Occipital lobe (tissue), 2 donors: ENCODE measurements around the gene CCKAR. TPM values are rescaled to one million over a fixed set of nuclear protein-coding genes. Genes with fewer than 3 reads are reported as not detected.
"Not testable (repeated sequence)": the region's sequence is repeated elsewhere in the genome, so short reads cannot be mapped to it uniquely, and the experiment has no call there.

ENCODE experiments used
- DNase-seq: peaks from one replicate; lab custom pipeline; 2025; lab: John Stamatoyannopoulos, UW
- total RNA-seq: library from RNA; depleted of rRNA; stranded (reverse); fragments of >200 nt; gene quantifications from one replicate; pipeline ENCODE4 v1.2.3, GENCODE V29; 2014

The CCKAR gene, protein sequence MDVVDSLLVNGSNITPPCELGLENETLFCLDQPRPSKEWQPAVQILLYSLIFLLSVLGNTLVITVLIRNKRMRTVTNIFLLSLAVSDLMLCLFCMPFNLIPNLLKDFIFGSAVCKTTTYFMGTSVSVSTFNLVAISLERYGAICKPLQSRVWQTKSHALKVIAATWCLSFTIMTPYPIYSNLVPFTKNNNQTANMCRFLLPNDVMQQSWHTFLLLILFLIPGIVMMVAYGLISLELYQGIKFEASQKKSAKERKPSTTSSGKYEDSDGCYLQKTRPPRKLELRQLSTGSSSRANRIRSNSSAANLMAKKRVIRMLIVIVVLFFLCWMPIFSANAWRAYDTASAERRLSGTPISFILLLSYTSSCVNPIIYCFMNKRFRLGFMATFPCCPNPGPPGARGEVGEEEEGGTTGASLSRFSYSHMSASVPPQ
- not detected for total RNA-seq

DNA sequence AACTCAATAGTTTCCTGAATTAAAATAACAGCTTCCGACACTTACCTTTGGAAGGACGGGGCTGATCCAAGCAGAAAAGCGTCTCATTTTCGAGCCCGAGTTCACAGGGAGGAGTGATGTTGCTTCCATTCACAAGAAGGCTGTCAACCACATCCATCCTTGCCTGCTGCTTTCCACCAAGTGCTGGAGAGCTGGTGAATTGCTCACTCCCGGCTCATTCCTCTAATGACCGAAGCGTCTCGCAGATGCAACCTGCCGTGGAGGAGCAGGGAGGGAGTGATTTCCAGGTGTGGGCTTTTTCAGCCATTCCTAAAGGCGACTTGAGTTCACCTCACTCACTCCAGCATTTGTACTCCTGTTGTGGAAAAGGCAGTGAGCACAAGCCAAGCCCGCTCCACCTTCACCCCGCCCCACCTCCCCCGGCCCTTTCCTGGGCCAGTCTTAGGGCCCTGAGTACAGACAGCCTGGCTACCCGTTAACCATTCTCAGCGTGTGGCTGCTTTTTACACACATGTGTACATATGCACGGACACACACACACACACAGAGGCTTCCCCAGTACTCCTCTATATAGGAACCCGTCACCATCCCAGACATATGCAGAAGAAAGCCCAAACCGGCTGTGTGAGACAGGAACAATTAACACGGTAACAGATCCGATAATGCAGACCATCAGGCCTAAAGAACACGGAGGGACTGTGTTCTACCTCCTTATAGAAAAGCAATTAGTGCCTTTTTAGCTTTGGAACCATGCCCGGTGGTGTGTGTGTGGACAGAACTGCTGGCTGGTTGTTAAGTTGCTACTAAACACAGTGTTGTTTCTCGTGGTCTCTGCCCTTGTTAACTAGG, at the start of gene CCKAR:
CCKAR (minus strand) TSS at position 374 of the 849 bp plus-strand sequence; CDS start at position 157, 217 bp downstream.
- DNase-seq: no peak

DNA sequence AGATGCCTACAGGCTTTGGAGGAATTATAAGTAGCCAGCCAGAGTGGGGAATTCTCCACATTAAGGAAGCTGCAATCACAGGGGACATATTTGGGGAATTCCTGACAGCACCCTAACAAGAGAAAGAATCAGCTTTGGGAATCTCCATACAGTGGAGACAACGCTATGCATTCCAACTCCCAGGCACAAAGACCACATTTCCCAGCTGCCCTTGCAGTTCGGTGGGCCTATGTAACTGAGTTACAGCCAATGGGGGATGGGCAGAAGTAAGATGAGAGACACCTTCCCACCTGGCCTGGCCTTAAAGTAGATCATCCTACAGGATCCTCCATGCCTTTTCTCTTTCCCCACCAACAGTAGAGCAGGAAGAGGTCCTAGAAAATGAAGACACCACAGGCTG, 43.4 kb upstream of the CCKAR start:
- DNase-seq: no peak

DNA sequence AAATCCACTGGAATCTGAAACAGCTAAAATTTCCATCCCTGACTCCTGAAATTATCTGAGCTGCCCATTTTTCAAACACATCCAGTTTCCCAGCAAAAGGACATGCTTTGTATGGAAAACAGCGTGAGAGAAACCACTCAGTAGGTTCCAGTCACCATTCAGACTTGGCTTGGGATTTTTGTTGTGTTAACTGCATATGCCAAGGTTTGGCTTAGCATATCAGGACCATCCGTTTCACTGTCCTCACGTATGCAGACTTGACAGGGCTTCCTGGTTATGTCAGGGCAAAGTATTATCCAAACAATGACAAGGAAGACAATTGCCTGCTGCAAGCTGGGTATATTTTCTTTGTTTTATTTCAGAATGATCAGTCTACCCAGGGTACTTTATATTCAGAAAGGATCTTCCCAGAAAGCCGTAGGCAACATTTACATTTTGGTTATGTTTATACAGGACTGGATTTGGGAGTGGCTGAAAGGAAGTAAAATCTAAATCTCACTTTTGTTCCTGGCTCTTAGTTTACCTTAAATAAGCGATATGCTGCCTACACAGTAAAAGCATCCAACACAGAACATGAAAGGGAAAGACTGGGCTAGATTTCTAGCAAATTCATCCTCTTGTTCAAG, 41.3 kb upstream of the CCKAR start:
- DNase-seq: no peak

DNA sequence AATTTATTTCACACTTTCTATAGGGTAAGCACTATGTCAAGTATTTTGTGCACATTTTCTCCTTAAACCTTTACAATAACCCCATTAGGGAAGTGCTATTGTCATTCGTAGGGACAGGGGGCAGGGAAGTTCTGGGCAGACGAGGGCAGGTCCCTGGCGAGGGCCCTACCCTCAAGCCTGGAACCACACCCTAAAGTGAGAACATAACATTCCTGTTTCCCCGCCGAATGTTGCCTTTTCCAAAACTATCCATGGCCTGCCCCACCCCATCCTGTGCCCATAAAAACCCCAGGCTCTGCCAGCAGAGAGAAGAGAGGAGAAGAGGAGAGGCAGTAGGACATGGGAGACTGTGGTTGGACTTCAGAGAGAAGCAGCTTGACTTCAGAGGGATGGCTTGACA, 39.8 kb upstream of the CCKAR start:
- no peak for DNase-seq

DNA sequence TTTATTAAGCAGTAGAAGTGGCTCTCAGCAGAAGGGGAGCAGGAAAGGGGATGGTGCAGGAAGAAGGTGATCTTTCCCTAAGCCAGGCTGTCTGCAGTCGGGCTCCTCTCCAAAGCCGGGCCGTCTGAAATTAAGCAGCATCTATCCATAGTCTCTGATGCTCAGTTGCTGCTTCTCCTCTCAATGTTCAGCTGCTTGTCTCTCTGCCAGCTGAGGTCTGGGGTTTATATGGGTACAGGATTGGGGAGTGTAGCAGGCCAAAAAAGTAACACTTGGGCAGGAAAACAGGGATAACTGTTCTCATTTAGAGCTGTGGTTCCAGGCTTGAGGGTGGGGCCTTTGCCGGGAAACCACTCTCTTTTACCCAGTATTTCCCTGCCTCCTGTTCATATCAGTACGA, 39.2 kb upstream of the CCKAR start:
- peak; percentile 2 for DNase-seq

DNA sequence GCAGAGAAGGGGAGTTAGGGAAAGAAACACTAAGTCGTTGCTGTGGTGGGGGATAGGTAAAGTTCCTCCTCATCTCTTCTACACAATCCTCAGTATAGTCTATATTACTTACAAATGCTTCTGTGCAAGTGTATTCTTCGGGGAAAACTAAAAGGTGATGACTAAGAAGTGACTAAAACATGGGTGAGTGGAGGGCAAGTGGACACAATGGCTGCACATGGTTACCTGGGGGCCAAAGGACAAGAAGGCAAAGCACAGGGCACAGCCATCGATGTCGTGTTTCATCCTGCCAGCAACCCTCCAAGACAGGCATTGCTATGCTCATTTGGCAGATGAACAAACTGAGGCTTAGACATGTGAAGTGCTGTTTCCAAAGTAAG, 35.5 kb upstream of the CCKAR start:
- no peak for DNase-seq

DNA sequence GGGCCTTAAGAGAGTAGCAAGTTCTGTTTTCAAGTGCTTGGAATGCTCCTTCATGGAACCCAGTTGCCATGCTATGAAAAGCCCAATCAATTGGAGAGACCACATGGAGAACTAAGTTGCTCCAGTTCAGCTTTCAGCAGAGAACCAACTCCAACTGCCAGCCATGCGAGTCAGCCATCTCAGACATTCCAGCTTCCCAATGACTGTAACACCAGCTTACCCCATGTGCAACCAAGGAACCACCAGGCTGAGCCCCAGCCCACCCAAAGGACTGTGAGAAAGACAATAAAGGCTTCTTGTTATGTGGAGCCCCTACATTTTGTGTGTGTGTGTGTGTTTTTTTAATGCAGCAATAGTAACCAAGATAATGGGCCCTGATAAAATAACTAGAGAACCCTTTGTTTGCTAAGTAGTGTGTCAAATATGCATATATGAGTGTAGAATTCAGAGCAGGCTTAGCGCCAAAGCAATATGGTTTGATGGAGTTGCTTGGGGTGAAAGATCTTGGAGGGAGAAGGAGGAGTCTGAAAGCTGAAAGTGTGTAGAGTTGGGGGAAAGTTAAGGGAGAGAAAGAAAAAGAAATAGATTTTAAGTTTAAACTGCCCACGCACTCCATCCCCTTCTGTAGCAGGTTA, 35.0 kb upstream of the CCKAR start:
- DNase-seq: no peak

DNA sequence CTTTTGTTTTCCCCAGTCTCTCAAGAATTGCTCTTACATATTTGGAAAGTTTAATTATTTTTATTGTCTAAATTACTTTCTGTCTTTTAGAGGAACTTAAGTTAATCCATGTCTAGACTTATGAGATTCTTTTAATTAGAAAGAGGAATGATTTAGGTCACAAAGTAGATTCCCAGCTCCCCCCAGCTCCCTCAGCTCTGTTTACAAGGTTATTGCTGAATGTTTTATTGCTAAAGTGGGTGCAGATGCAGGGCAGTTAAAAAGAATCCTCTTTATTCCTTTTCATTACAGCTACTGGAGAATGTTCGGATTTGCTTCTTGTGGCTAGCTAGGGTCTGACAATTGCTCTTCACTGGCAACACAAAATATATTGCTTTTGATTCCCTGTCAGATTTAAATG, 33.7 kb upstream of the CCKAR start:
- DNase-seq: no peak

DNA sequence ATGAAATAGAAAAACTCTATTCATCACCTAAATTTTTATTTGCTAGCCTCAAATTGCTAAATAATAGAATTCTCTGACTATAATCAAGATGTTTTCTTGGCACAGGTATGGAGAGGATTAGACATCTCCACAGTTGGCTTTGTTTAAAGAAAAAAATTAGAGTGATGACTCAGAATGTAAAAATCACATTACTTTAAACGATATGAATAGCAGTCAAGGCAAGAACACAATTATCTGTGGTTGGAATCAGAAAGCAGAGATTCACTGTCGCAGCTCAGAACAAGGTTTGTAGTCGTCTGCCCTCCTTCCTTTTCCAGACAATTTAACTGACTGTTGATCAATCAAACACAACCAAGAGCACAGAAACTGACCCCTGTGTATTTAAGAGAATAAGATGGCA, 32.2 kb upstream of the CCKAR start:
- no peak for DNase-seq

DNA sequence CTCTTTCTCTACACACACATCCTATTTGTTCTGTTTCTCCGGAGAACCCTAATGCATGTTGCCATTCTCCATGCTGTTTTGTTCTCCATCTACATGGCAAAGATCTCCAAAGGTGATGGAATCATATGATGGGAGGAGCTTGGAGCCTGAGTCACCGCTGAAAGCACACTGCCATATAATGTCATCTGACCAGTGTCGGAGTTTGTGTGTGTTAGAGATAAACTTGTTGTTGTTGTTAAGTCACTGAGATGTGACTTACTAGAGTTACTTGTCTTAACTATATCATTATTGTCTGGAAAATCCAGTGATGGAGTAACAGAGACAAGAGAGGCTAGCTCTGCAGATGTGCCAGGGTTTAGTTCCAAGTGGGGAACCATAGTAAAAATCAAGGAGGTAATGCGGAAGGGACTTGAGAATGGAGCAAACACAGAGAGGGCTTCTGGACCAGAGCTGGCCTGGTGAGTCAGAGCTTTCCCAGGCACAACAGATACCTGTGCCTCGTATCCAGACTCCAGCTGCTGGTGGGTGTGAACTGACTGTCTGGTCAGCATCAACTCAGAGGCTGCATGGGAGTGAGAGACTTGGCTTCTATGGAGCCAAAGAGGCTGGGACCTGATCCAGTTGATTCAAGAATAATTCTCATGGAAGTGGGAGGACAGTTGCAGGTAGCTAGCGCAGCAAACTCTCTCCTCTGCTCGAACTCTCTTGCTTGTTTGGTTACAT, 30.6 kb upstream of the CCKAR start:
- DNase-seq: no peak

DNA sequence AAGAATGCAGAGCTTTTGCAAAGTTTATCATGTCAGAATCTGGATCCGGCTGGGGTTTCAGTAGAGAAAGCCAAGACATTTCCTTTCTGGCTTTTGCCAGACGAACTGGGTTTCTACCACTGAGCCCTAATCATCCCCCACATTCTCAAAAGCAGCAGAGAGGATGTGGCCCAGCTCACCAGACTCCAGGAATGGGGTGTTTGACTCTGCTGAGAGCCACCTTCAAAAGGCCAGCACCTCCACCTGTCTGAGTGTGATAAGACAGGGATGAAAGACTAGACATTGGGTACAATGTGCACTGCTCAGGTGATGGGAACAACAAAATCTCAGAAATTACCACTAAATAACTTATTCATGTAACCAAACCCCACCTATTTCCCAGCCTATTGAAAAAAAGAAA, 25.7 kb upstream of the CCKAR start:
- no peak for DNase-seq

DNA sequence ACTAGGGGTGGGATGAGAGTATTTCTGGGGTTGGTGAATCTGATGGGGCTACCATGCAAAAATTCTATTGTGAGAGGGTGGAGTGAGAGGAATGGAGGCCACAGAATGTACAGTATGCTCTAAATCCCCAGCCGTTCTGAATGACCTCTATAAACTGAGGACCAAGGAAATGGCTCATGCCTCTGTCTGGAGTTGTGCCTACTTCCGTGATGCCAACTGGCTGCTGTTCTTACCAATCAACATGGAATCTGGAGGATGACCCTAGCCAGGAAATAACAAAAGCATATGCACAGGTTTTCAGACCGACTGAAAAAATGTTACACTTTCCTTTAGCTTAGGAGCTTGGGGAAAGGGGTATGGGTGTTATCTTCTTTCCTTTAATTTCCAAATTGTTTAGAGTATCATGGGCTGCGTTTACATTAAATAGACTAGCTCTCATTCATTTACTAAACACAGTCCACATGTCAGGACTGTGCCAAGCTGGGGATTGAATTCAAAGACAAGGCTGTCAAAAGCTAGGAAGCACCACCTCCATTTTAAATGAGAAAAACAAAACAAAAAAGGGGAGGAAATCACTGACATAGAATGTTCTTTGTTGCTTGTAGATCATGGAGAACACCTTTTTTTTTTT, 20.2 kb upstream of the CCKAR start:
- no peak for DNase-seq

DNA sequence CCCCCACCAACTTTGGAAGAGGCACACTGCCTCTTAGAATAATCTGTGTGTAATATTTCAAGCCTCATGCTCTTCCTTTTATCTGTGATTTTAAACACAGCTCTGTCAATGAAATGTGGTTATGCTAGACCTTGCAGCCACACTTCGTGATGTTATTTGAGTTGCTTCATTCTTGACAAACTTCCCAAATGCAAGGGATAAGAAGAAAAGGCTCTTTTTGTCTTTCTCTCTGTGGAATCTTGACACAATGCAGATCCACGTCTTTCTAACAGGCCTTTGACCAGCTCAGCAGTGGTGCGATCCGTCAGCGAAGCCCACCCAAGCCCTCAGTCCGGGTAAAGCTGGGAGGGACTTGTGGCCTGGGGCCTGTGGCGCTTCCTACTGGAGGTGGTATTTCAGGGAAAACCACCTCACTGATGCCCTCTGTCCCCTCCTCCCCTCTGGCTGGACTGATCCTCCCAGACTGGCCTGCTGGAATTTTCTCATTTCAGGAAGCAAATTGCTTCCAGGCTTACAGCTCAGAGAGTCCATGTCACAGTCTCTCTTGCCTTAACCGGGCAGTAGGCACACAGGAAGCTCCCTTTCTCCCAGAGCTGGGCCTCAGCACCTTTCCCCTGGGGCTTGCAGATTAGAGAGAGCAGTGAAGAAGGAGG, 19.5 kb upstream of the CCKAR start:
- no peak for DNase-seq

DNA sequence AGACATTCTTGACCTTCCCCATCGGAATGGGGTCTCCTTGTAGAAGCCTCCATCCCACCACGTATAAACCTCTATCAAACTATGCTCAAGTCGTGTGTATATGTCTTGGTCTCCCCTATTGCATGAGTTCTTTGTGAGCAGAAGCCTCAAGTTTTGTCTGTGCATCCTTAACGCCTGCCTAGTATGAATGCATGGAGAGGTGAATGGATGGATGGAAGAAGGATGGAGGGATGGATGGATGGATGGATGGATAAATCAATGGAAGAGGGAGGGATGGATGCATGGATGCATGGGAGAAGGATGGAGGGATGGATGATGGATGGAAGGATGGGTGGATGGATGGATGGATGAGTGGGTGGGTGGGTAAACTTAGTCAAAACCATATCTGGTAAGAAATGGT, 17.0 kb upstream of the CCKAR start:
- DNase-seq: no peak

DNA sequence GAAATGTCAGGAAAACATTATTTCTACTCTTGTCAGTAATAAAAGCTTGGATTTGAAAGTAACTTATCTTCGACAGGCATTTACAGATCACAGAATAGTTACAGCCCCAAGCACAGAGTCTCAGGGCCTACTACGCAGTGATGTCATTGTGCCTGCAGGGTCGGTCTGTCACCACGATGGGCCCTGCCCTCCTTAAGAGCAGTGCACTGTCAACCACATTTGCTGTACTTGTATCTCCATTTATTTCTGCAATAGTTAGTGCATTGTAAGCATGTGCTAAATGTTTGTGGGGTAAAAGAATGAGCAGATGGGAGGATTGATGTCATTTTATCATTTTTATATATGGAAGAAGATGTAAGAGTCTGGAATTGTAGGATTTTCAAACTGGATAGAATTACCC, 13.6 kb upstream of the CCKAR start:
- no peak for DNase-seq

DNA sequence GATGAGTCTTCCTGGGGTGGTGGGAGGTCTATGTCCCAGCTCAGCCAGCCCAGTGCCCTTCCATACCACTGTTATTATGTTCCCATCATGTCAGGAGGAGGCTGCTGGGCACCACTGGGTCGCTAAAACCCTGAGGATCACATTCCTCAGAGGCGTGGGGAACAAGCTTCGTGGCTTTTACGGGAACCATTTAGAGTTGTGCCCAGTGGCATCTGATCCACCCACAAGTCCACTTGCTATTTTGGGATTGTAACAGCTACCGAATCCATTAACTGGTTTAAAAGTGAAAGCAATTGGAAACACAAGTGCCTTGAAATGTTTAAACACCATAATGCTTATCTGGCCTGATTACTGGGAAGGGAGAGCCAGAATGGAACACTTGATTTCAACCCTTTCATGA, 13.1 kb upstream of the CCKAR start:
- no peak for DNase-seq

DNA sequence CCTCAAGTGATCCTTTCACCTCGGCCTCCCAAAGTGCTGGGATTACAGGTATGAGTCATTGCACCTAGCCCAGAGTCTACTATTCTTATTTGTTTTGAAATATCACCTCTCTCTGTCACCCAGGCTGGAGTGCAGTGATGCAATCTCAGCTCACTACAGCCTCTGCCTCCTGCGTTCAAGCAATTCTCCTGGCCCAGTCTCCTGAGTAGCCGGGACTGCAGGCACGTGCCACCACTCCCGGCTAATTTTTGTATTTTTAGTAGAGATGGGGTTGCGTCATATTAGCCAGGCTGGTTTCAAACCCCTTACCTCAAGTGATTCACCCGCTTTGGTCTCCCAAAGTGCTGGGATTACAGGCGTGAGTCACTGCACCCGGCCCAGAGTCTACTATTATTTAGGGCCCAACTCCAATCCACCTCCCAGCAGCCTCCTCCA, 10.3 kb upstream of the CCKAR start:
- DNase-seq: not testable (repeated sequence)

DNA sequence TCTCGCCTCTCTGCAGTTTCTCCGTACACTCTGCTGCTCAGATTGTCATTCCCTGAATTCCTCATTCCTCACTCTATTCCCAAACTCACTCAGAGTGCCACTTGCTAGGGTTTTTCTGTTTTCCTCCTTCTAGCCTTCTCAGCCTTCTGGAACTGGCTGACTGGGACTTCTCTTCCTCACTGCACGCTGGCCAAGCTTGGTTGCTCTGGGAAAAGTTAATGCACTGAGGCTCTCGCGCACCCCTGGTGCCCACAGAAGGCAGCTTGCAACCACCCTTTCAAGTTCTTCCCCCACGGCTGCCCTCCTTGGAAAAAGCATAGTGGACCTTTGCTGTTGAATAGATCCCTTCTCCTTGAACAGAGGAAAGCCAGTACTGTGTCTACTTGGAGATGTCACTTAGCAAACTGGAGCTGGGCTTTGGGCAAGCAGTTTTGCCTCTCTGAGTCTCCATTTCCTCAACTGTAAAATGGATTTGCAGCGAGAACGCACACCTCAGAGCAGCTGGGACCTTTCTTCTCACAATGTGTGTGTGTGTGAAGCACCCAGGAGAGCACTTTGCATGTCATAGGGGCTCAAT, 6.0 kb upstream of the CCKAR start:
- DNase-seq: no peak

DNA sequence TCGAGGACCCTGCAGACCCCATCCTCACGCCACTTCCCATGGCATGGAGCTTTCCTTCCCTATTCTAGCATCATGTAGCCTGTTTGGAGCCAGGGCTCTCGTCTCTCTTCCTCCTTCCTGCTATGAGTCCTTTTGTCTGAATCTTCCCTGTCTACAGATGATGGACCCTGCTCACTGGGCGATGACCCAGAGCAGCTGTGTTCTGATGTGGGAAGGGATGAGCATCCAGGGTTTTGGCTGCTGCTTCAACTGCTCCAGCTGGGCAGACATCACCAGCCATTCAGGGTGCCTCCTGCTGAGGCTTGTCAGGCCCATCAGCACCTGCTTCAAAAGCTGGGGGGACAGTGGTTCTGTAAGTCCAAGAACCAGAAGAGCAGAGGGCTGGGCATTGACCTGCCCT, 3.2 kb upstream of the CCKAR start:
- DNase-seq: no peak
